ENCODE results near the gene PTCRA.

- TF ChIP-seq ATF2 (CRISPR knock-in tag; IDR thresholded peaks at IDR 0.05; ENCODE audit: borderline replicate concordance, low read depth) (no peak), FOXK1 (CRISPR knock-in tag; IDR thresholded peaks at IDR 0.05) (no peak), MXD4 (CRISPR knock-in tag; IDR thresholded peaks at IDR 0.05; ENCODE audit: borderline replicate concordance) (no peak), CTCF (IDR thresholded peaks at IDR 0.05) (no peak), FOXP1 (CRISPR knock-in tag; IDR thresholded peaks at IDR 0.05; ENCODE audit: borderline replicate concordance) (no peak)
These were observed 26.0 kb upstream of the PTCRA start for GRCh38 chr6:42889815-42890214.

Data from WTC11 (cell line).